Natural killer cell (primary cell): Measurements from ENCODE around the gene IP6K2. TPM values are rescaled to one million over a fixed set of nuclear protein-coding genes. Genes with fewer than 3 reads are reported as not detected.

Experiments used
- ATAC-seq, 3 donors: fragments of 150-1000 bp in 2 of 3; fragments of 200-7000 bp in 1 of 3; cut with Tn5 transposase; 1 replicate in 1 of 3; 2 replicates in 2 of 3; pipeline ENCODE4 v1.10.0; 2021; ENCODE audit warnings: mild to moderate bottlenecking in 2 of 3, moderate library complexity in 2 of 3
- DNase-seq, 2 donors: peaks; one replicate each; pipeline versions ENCODE4 v3.0.0 to v3.0.0-alpha.2; 2013 to 2021; ENCODE audit warnings: mixed read lengths in 1 of 2
- H3K27ac ChIP-seq: one replicate; pipeline ENCODE4 v1.5.1; 2013; ENCODE audit warnings: mild to moderate bottlenecking, low read length
- H3K27me3 ChIP-seq: one replicate; pipeline ENCODE4 v1.6.1; 2013; ENCODE audit warnings: low read length; ENCODE audit not compliant: control insufficient read depth, insufficient read depth
- H3K36me3 ChIP-seq: one replicate; pipeline ENCODE4 v1.6.1; 2013; ENCODE audit warnings: low read length; ENCODE audit not compliant: control insufficient read depth, insufficient read depth
- H3K4me1 ChIP-seq: one replicate; pipeline ENCODE4 v1.6.1; 2013; ENCODE audit warnings: low read length; ENCODE audit not compliant: control insufficient read depth, insufficient read depth
- H3K4me3 ChIP-seq: one replicate; pipeline ENCODE4 v1.5.1; 2013; ENCODE audit warnings: low read length
- H3K9me3 ChIP-seq: one replicate; pipeline ENCODE4 v1.6.1; 2013; ENCODE audit warnings: low read length; ENCODE audit not compliant: control insufficient read depth, insufficient read depth
- H3K27ac Mint-ChIP-seq, 2 donors: one replicate each; pipeline ENCODE4 v1.8.0; 2022; ENCODE audit warnings: mild to moderate bottlenecking in 2 of 2, mixed read lengths in 2 of 2, moderate library complexity in 1 of 2
- H3K27me3 Mint-ChIP-seq, 2 donors: one replicate each; pipeline ENCODE4 v1.8.0; 2022; ENCODE audit warnings: low read depth in 2 of 2, mixed read lengths in 2 of 2
- H3K36me3 Mint-ChIP-seq: one replicate; pipeline ENCODE4 v1.8.0; 2022; ENCODE audit warnings: mixed read lengths
- H3K4me1 Mint-ChIP-seq, 2 donors: one replicate each; pipeline ENCODE4 v1.8.0; 2022; ENCODE audit warnings: mixed read lengths in 2 of 2
- H3K4me3 Mint-ChIP-seq: one replicate; pipeline ENCODE4 v1.8.0; 2022; ENCODE audit warnings: mild to moderate bottlenecking, moderate library complexity, mixed read lengths
- H3K9me3 Mint-ChIP-seq, 2 donors: one replicate each; pipeline ENCODE4 v1.8.0; 2022; ENCODE audit warnings: mixed read lengths in 2 of 2
- WGBS: methylation state at CpG from one replicate; pipeline ENCODE4 v1.1.7; 2013; ENCODE audit warnings: missing lambda C conversion rate; ENCODE audit not compliant: insufficient coverage; 5-methylcytosine and 5-hydroxymethylcytosine counted together
- intact Hi-C: fragments of 100-400 bp; cut with micrococcal nuclease; formaldehyde crosslinking; loops from one replicate; pipeline ENCODE4 v1.14.2; 2022
- total RNA-seq, 4 donors: library from RNA; stranded (reverse); fragments of 120-200 nt in 1 of 4; gene quantifications; one replicate each; pipeline versions ENCODE4 v1.2.3 to v1.2.4, GENCODE V29; 2013 to 2022
- TF ChIP-seq, protein P1 (sequence below): fragments of 200-600 bp; IDR thresholded peaks from one replicate; pipeline ENCODE4 v1.8.0; 2022; ENCODE audit warnings: antibody characterized with exemption

IP6K2 gene
- total RNA-seq, 3 donors from 2014 or later (not counting 1 experiment from before 2014, with no cell fraction given): 140 to 151 (median 148) TPM

DNA sequence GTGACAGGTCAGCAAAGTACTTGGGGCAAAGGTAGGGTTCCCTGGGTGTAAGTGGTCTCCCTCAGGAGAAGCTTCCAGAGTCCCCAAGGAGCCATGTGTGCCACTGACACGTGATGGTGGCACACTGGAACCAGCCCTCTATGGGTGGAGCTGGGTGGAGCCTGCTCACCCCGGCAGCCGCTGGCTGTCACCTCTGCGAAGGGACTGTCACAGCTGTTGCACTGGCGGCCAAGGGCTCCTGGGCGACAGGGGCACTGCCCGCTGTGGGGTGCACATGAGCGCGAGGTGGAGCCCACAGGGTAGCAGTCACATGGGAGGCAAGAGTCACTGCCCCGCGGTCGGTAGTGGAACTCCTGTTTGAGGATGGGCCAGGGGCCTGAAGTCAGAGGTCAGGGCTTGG is 66.3 kb downstream of the IP6K2 start:
- no peaks in the 10 kb centered on the region for H3K9me3 Mint-ChIP-seq
- ATAC-seq: no peak
- peaks cover 0 to 4% of the 10 kb centered on the region in 2 donors for H3K27me3 Mint-ChIP-seq
- 90% methylated on average over 12 of the region's 12 CpGs for WGBS
- peaks cover 8% of the 10 kb centered on the region for H3K4me1 ChIP-seq
- no peak for DNase-seq
- no peaks in the 10 kb centered on the region for H3K36me3 Mint-ChIP-seq
- H3K9me3 ChIP-seq: no peaks in the 10 kb centered on the region
- no peaks in the 10 kb centered on the region for H3K36me3 ChIP-seq
- no peak overlapping the region for H3K27ac ChIP-seq
- H3K27ac Mint-ChIP-seq: no peak overlapping the region
- no peaks in the 10 kb centered on the region for H3K27me3 ChIP-seq
- intact Hi-C loops: no loop called here
- H3K4me3 Mint-ChIP-seq: no peak overlapping the region
- TF ChIP-seq, protein P1, sequence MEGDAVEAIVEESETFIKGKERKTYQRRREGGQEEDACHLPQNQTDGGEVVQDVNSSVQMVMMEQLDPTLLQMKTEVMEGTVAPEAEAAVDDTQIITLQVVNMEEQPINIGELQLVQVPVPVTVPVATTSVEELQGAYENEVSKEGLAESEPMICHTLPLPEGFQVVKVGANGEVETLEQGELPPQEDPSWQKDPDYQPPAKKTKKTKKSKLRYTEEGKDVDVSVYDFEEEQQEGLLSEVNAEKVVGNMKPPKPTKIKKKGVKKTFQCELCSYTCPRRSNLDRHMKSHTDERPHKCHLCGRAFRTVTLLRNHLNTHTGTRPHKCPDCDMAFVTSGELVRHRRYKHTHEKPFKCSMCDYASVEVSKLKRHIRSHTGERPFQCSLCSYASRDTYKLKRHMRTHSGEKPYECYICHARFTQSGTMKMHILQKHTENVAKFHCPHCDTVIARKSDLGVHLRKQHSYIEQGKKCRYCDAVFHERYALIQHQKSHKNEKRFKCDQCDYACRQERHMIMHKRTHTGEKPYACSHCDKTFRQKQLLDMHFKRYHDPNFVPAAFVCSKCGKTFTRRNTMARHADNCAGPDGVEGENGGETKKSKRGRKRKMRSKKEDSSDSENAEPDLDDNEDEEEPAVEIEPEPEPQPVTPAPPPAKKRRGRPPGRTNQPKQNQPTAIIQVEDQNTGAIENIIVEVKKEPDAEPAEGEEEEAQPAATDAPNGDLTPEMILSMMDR: no peak
- no peaks in the 10 kb centered on the region for H3K4me1 Mint-ChIP-seq
- H3K4me3 ChIP-seq: no peak overlapping the region

DNA sequence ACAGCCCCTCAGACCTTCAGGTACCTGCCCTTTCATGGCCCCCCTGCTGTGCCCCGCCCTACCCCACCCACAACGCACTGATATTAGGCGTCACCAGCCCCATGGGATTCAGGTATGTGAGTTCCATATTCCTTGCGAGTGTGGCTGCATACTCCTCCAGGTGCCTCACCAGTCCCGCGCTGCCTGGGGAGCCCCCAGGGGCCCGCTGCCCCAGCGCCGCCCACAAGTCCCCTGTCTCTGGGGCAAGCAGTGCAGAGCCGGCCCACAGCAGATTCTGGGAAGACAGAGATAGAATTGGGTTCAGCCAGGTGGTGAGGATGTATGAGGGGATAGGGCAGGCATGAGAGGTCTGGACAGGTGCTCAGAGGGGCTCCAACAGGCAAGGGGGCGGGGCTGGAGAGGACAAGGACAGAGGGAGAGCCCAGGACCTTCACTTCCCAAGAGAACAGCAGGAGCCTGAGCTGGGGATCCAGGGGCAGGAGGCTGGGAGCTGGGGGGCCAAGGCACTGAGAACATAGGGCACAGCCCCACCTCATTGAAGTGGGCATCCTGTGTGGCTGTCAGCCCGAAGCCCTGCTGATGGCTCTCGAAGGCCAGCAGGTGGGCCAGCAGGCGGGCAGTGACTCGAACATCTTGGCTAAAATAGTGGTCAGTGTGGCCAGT is 68.7 kb downstream of the IP6K2 start:
- intact Hi-C loops: no loop called here

DNA sequence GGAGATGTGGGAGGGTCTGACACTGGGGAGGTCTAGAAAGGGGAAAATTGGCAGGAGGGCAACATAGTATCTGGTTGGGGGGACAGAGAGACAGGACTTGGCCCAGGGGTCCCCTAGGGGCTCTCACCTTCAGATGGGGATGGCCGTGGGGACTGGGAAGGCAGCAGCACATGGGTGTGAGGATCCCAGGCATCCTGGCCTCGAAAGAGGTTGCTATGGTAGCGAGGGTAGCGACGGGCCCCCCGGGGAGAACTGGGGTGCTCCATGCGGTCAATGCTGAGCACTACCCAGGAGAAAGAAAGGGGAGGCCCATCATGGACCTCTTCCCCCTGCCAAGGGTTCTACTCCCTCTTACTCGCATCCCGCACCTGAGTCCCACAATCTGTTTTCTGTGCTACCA is 69.3 kb downstream of the IP6K2 start:
- no peak for DNase-seq
- Histone ChIP-seq H3K27ac (no peak overlapping the region), H3K4me1 (no peaks in the 10 kb centered on the region), H3K9me3 (no peaks in the 10 kb centered on the region), H3K4me3 (no peak overlapping the region), H3K27me3 (no peaks in the 10 kb centered on the region), H3K36me3 (no peaks in the 10 kb centered on the region)
- Mint-ChIP-seq H3K4me3 (no peak overlapping the region), H3K9me3 (no peaks in the 10 kb centered on the region), H3K4me1 (no peaks in the 10 kb centered on the region), H3K27ac (no peak overlapping the region), H3K27me3 (peaks cover 0 to 2% of the 10 kb centered on the region in 2 donors), H3K36me3 (no peaks in the 10 kb centered on the region)
- intact Hi-C loops: no loop called here
- ATAC-seq: no peak
- TF ChIP-seq, protein P1: no peak
- 94% methylated on average over 9 of the region's 9 CpGs for WGBS

More for the DNA sequence above, 68.7 kb downstream of the IP6K2 start:
- Histone ChIP-seq H3K36me3 (no peaks in the 10 kb centered on the region), H3K4me1 (no peaks in the 10 kb centered on the region), H3K9me3 (no peaks in the 10 kb centered on the region), H3K27ac (no peak overlapping the region), H3K27me3 (no peaks in the 10 kb centered on the region), H3K4me3 (no peak overlapping the region)
- Mint-ChIP-seq H3K4me3 (no peak overlapping the region), H3K4me1 (no peaks in the 10 kb centered on the region), H3K36me3 (no peaks in the 10 kb centered on the region), H3K9me3 (no peaks in the 10 kb centered on the region), H3K27ac (no peak overlapping the region), H3K27me3 (peaks cover 0 to 4% of the 10 kb centered on the region in 2 donors)
- ATAC-seq (no peak), DNase-seq (no peak)
- TF ChIP-seq, protein P1: no peak
- WGBS: 91% methylated on average over 15 of the region's 15 CpGs
